ENCODE results near the gene KBTBD12.

The KBTBD12 gene

DNA sequence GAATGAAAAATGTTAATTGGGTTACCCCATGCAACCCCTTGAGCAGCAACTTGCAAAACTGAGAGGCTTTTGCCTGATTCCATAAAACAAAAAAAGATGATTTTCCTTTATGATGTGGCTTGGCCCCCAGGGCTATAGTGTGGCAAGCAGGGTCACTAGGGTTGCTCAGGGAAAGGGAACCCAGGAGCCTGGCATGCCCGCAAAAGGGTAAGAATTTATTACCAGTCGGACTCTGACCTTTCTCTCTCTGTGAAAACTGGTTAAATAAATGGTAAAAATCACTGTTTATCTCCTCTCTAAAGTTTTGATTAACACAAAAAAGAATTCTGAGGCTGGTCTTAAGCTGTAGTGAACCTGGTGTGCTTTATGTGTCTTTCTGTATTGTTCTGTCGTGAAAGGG is 99.5 kb downstream of the KBTBD12 start:
- no peak for DNase-seq (ENCODE audit: low read depth)

DNA sequence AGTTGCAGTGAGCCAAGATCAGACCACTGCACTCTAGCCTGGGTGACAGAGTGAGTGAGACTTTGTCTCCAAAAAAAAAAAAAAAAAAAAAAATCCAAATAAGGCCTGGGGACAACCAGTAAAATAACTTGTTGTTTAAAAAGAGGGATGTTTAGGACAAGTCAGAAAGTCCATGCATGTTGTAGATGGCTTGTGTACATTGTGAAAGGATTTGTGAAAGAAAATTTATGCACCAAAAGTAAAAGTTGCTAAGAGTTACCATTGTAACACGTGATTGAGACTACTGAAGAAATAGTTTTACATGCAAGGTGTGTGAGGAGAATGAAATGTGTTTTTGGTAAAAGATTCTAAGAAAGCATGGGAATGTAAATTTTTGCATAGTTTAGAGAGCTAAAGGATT is 101.5 kb downstream of the KBTBD12 start:
- no peak for DNase-seq (ENCODE audit: low read depth)

GRCh38 chr3:128021768-128022372 is 106.8 kb downstream of the KBTBD12 start:
- DNase-seq (ENCODE audit: low read depth): no peak

DNA sequence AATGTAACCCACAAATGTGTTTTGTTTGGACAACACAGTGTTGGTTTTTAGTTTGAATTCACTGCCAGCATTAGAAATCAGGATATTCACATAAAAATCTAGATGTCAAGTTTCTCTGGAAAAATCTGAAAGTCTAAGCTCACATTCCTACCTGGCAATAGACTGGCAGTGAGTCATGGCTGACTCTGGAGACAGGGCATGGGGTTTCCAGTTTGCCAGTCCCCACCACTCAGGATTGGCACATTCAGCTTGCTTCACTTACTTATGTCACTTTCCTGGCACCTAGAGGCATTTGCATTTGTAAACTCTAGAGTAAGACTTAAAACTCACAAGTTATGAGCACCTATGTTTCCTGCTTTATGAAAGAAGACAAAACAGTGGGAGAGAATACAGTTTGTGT is 118.1 kb downstream of the KBTBD12 start:
- no peak for DNase-seq (ENCODE audit: low read depth)

GRCh38 chr3:128036119-128036518 is 121.1 kb downstream of the KBTBD12 start:
- no peak for DNase-seq (ENCODE audit: low read depth)
